GM12878 (cell line): ENCODE results near the gene ZNF335. TPM values are rescaled to one million over a fixed set of nuclear protein-coding genes. Genes with fewer than 3 reads are reported as not detected.

Experiments used
- ATAC-seq: fragments of 200-7000 bp; cut with Tn5 transposase; 3 replicates; pipeline ENCODE4 v1.9.1; 2020; ENCODE audit warnings: mild to moderate bottlenecking, moderate library complexity
- BruUV-seq: library from RNA; stranded (reverse); fragments of 400-500 nt; replicated peaks from 2 replicates; lab custom pipeline; 2021; lab: Mats Ljungman, UMichigan
- CTCF ChIA-PET: fragments of 300-600 bp; sonication (Branson Sonifier 250); formaldehyde crosslinking; extraction: SDS; loops from one replicate; lab custom pipeline; 2021; ENCODE audit warnings: inconsistent platforms; lab: Yijun Ruan, JAX
- POLR2A ChIA-PET: fragments of 350-600 bp; formaldehyde crosslinking; extraction: SDS; loops from one replicate; lab custom pipeline; 2021; ENCODE audit warnings: inconsistent platforms; lab: Charles Lee
- RAD21 ChIA-PET: fragments of 300-600 bp; sonication (Branson Sonifier 250); formaldehyde crosslinking; loops from one replicate; lab custom pipeline; 2023; ENCODE audit warnings: antibody characterized with exemption; ENCODE audit not compliant: unreplicated experiment; lab: Charles Lee
- SMC1A ChIA-PET: fragments of 300-600 bp; sonication (Branson Sonifier 250); formaldehyde crosslinking; loops from one replicate; lab custom pipeline; 2023; ENCODE audit not compliant: unreplicated experiment, uncharacterized antibody; lab: Charles Lee
- DNase-seq: peaks from one replicate; pipeline ENCODE4 v3.0.0-alpha.2; 2011; ENCODE audit warnings: low read depth, low spot score
- FAIRE-seq: peaks from 3 replicates; lab custom pipeline; 2011; peaks lifted over from hg19 to GRCh38; lab: Jason Lieb, UNC
- H2AFZ ChIP-seq: 2 replicates; pipeline ENCODE4 v1.6.0; 2011; ENCODE audit warnings: low read depth, low read length, control low read depth; ENCODE audit not compliant: control insufficient read depth
- H3K27ac ChIP-seq: 2 replicates; pipeline ENCODE4 v1.5.1; 2011; ENCODE audit warnings: control low read depth; ENCODE audit not compliant: control insufficient read depth, insufficient read depth
- H3K27me3 ChIP-seq, 2 experiments: replicated peaks in 1 of 2; 2 replicates each; pipeline versions ENCODE4 v1.6.0 to v1.6.1; 2011; ENCODE audit warnings: low read length in 1 of 2; ENCODE audit not compliant: control insufficient read depth in 2 of 2, insufficient read depth in 2 of 2
- H3K36me3 ChIP-seq, 2 experiments: 2 replicates each; pipeline ENCODE4 v1.5.1; 2011; ENCODE audit warnings: low read length in 1 of 2; ENCODE audit not compliant: control insufficient read depth in 2 of 2, insufficient read depth in 2 of 2
- H3K4me1 ChIP-seq: 2 replicates; pipeline ENCODE4 v1.6.1; 2011; ENCODE audit warnings: mild to moderate bottlenecking, low read length, moderate library complexity, mixed read lengths; ENCODE audit not compliant: control insufficient read depth, insufficient read depth
- H3K4me2 ChIP-seq: 2 replicates; pipeline ENCODE4 v1.6.0; 2011; ENCODE audit warnings: control low read depth; ENCODE audit not compliant: control insufficient read depth, insufficient read depth
- H3K4me3 ChIP-seq: fragments of 200-600 bp; sonication (generic); 2 replicates; pipeline ENCODE4 v1.5.1; 2016
- H3K79me2 ChIP-seq: 2 replicates; pipeline ENCODE4 v1.6.0; 2011; ENCODE audit warnings: low read length; ENCODE audit not compliant: control insufficient read depth, insufficient read depth
- H3K9ac ChIP-seq: 2 replicates; pipeline ENCODE4 v1.8.0; 2011; ENCODE audit warnings: low read length, control low read depth, mixed read lengths; ENCODE audit not compliant: control insufficient read depth, insufficient read depth
- H3K9me3 ChIP-seq: replicated peaks from 3 replicates; pipeline ENCODE4 v1.5.1; 2011; ENCODE audit warnings: mild to moderate bottlenecking, low read length; ENCODE audit not compliant: control insufficient read depth, insufficient read depth
- H4K20me1 ChIP-seq: 2 replicates; pipeline ENCODE4 v1.6.0; 2011; ENCODE audit not compliant: control insufficient read depth, insufficient read depth
- ASH2L ChIP-seq: fragments of 300-600, 200-600 bp; sonication (generic); IDR thresholded peaks from 2 replicates; pipeline ENCODE4 v1.6.1; 2017; ENCODE audit warnings: low read depth, mild to moderate bottlenecking, borderline replicate concordance
- BCL11A ChIP-seq: IDR thresholded peaks from 2 replicates; pipeline ENCODE4 v1.6.1; 2011; ENCODE audit warnings: low read depth, low read length
- BHLHE40 ChIP-seq, 2 experiments: fragments of 450-650 bp in 1 of 2; IDR thresholded peaks; 2 replicates each; pipeline ENCODE4 v1.6.1; 2011 to 2017; ENCODE audit warnings: low read depth in 2 of 2, borderline replicate concordance in 1 of 2, improper control_type of control experiment in 1 of 2, low read length in 1 of 2, mild to moderate bottlenecking in 1 of 2
- GABPA ChIP-seq: IDR thresholded peaks from 2 replicates; pipeline ENCODE4 v1.6.1; 2014; ENCODE audit warnings: antibody characterized with exemption, low read depth, mild to moderate bottlenecking, inconsistent platforms
- HDAC2 ChIP-seq: fragments of 200-600 bp; sonication (generic); IDR thresholded peaks from 2 replicates; pipeline ENCODE4 v1.6.1; 2017
- MEF2B ChIP-seq: fragments of 450-650 bp; IDR thresholded peaks from 2 replicates; pipeline ENCODE4 v1.6.1; 2018; ENCODE audit warnings: mild to moderate bottlenecking, moderate library complexity; ENCODE audit not compliant: partially characterized antibody, poor library complexity, severe bottlenecking
- PAX5 ChIP-seq: IDR thresholded peaks from 2 replicates; pipeline ENCODE4 v1.6.1; 2011; ENCODE audit warnings: low read depth, low read length, borderline replicate concordance
- SREBF1 ChIP-seq: IDR thresholded peaks from 2 replicates; pipeline ENCODE4 v1.6.1; 2012; ENCODE audit warnings: mild to moderate bottlenecking, low read length
- TAF1 ChIP-seq: IDR thresholded peaks from 2 replicates; pipeline ENCODE4 v1.6.1; 2011; ENCODE audit warnings: mild to moderate bottlenecking, low read depth, low read length, borderline replicate concordance
- TCF7 ChIP-seq: IDR thresholded peaks from 2 replicates; pipeline ENCODE4 v1.6.1; 2014; ENCODE audit warnings: antibody characterized with exemption, borderline replicate concordance
- ZNF274 ChIP-seq: IDR thresholded peaks from one replicate; pipeline ENCODE4 v1.8.0; 2011; ENCODE audit not compliant: insufficient read length, insufficient read depth
- ZNF384 ChIP-seq: IDR thresholded peaks from 2 replicates; pipeline ENCODE4 v1.6.1; 2012; ENCODE audit warnings: low read depth, mild to moderate bottlenecking, low read length, improper control_type of control experiment, borderline replicate concordance
- WGBS: methylation state at CpG from one replicate; pipeline ENCODE4 v1.1.6; 2016; ENCODE audit warnings: low lambda C conversion rate; ENCODE audit not compliant: insufficient replicate concordance, insufficient coverage; ENCODE audit errors: missing lambda C conversion rate; 5-methylcytosine and 5-hydroxymethylcytosine counted together
- in situ Hi-C: fragments of 300-500 bp; cut with MboI; formaldehyde crosslinking; loops from 9 replicates; pipeline ENCODE4 v1.14.3; 2018; ENCODE audit warnings: mixed read lengths
- intact Hi-C: fragments of 100-400 bp; cut with micrococcal nuclease; formaldehyde crosslinking; loops from one replicate; pipeline ENCODE4 v1.14.2; 2022; ENCODE audit not compliant: unreplicated experiment
- polyA plus RNA-seq, 11 experiments: library from polyadenylated mRNA; depleted of rRNA in 4 of 11; unstranded in 6 of 11; stranded (reverse) in 5 of 11; fragments of >200 nt; fragmentation: Nextera tagmentation in 4 of 11; fragmentation: Illumina TruSeq in 1 of 11; extraction: Ambion mirVana in 4 of 11; extraction: Trizol in 1 of 11; gene quantifications; 1 replicate in 1 of 11; 2 replicates in 10 of 11; pipeline versions ENCODE4 v1.2.1 to v1.2.3, GENCODE V29; 2011 to 2016; ENCODE audit warnings: inconsistent platforms in 2 of 11, missing spikeins in 2 of 11, low read depth in 1 of 11
- total RNA-seq, 4 experiments: library from RNA; depleted of rRNA in 3 of 4; stranded (reverse); fragments of >200 nt in 3 of 4; fragmentation: Illumina TruSeq in 1 of 4; extraction: Trizol in 1 of 4; gene quantifications; 2 replicates each; pipeline versions ENCODE4 v1.2.1 to v1.2.3, GENCODE V29; 2013 to 2021
- TF ChIP-seq, protein P1 (sequence below): IDR thresholded peaks from 2 replicates; pipeline ENCODE4 v1.6.1; 2011; ENCODE audit warnings: borderline replicate concordance, low read depth, mild to moderate bottlenecking, moderate library complexity, low read length; ENCODE audit not compliant: insufficient read depth, poor library complexity, severe bottlenecking
- TF ChIP-seq, protein P2 (sequence below), 3 experiments: IDR thresholded peaks in 2 of 3; conservative IDR thresholded peaks in 1 of 3; 2 replicates each; pipeline ENCODE4 v1.5.1; 2011; ENCODE audit warnings: low read depth in 3 of 3, low read length in 3 of 3, mild to moderate bottlenecking in 3 of 3, control low read depth in 2 of 3, moderate library complexity in 2 of 3, inconsistent platforms in 1 of 3, mixed read lengths in 1 of 3; ENCODE audit not compliant: control insufficient read depth in 2 of 3, insufficient read depth in 1 of 3; ENCODE audit errors: extremely low read depth in 1 of 3

ZNF335 gene
- total and polyA plus RNA-seq, 10 of the 15 experiments (the other 5 are each of a cell fraction or from before 2014, with no cell fraction given), result 0.74 to 30.1 (median 14.5) TPM

GRCh38 chr20:45943613-45944012, 28.4 kb downstream of the ZNF335 start:
- ChIA-PET CTCF (interaction anchor here (2.2 to 8.0 kb wide), 2 partner anchors 26 to 144 kb away, joined by 7 to 33 read pairs; no protein-coding TSS in a partner anchor), POLR2A (interaction anchor here (0.6 to 1.4 kb wide), 4 partner anchors 9 to 27 kb away, joined by 3 to 4 read pairs (median 3); no protein-coding TSS in a partner anchor), SMC1A (interaction anchor here (1.3 kb wide), 1 partner anchor 9 kb away, joined by 4 read pairs; no protein-coding TSS in a partner anchor), RAD21 (no interaction called here)
- no peaks in the 10 kb centered on the region for H3K79me2 ChIP-seq
- TF ChIP-seq TCF7, result no peak
- TF ChIP-seq MEF2B, result no peak
- TF ChIP-seq GABPA, result no peak
- TF ChIP-seq BHLHE40 (IDR thresholded peaks at IDR 0.05; ENCODE audit: borderline replicate concordance in 1 of 2, low read depth in 2 of 2, low read length in 1 of 2), result no peak
- TF ChIP-seq, protein P1, sequence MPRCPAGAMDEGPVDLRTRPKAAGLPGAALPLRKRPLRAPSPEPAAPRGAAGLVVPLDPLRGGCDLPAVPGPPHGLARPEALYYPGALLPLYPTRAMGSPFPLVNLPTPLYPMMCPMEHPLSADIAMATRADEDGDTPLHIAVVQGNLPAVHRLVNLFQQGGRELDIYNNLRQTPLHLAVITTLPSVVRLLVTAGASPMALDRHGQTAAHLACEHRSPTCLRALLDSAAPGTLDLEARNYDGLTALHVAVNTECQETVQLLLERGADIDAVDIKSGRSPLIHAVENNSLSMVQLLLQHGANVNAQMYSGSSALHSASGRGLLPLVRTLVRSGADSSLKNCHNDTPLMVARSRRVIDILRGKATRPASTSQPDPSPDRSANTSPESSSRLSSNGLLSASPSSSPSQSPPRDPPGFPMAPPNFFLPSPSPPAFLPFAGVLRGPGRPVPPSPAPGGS, result no peak
- TF ChIP-seq HDAC2, result no peak
- TF ChIP-seq, protein P2, sequence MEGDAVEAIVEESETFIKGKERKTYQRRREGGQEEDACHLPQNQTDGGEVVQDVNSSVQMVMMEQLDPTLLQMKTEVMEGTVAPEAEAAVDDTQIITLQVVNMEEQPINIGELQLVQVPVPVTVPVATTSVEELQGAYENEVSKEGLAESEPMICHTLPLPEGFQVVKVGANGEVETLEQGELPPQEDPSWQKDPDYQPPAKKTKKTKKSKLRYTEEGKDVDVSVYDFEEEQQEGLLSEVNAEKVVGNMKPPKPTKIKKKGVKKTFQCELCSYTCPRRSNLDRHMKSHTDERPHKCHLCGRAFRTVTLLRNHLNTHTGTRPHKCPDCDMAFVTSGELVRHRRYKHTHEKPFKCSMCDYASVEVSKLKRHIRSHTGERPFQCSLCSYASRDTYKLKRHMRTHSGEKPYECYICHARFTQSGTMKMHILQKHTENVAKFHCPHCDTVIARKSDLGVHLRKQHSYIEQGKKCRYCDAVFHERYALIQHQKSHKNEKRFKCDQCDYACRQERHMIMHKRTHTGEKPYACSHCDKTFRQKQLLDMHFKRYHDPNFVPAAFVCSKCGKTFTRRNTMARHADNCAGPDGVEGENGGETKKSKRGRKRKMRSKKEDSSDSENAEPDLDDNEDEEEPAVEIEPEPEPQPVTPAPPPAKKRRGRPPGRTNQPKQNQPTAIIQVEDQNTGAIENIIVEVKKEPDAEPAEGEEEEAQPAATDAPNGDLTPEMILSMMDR (IDR thresholded peaks at IDR 0.05 in 2 of 3, conservative IDR thresholded peaks at IDR 0.05 in 1 of 3; ENCODE audit: control insufficient read depth in 2 of 3, extremely low read depth in 1 of 3, insufficient read depth in 1 of 3, low read depth in 3 of 3, low read length in 3 of 3), result no peak
- no peak for TF ChIP-seq ZNF274
- TF ChIP-seq PAX5, result no peak
- TF ChIP-seq ASH2L, result no peak
- TF ChIP-seq SREBF1, result no peak
- TF ChIP-seq ZNF384, result no peak
- no peak for TF ChIP-seq BCL11A
- no peak for TF ChIP-seq TAF1
- H3K27ac ChIP-seq, result no peak overlapping the region
- peaks cover 3% of the 10 kb centered on the region; the same call in 1 of the 2 replicates for H3K4me1 ChIP-seq
- no peaks in the 10 kb centered on the region for H3K27me3 ChIP-seq
- FAIRE-seq (no peak), DNase-seq (no peak), ATAC-seq (no peak)
- no peak overlapping the region for H3K4me3 ChIP-seq
- H3K9me3 ChIP-seq, result no peaks in the 10 kb centered on the region
- no peak overlapping the region for H3K4me2 ChIP-seq
- H3K36me3 ChIP-seq, result peaks cover 28 to 49% of the 10 kb centered on the region in 2 experiments
- in situ Hi-C loops (no loop called here), intact Hi-C loops (no loop called here)
- no peak overlapping the region for H2AFZ ChIP-seq
- BruUV-seq, result no TSS peak
- 88% methylated on average over 6 of the region's 6 CpGs for WGBS
- no peak overlapping the region for H3K9ac ChIP-seq
- no peaks in the 10 kb centered on the region for H4K20me1 ChIP-seq
